ENCODE data around the gene STRBP.

GRCh38 chr9:123169926-123170325, 98.5 kb downstream of the STRBP start:
- TF ChIP-seq CTCF (conservative IDR thresholded peaks at IDR 0.05) (no peak), EZH2 (IDR thresholded peaks at IDR 0.05; ENCODE audit: low read depth) (no peak)

Data from PC-9 (cell line).